Measurements from ENCODE around the gene RTEL1.

RTEL1 gene

GRCh38 chr20:63699466-63700198 lies 41.5 kb downstream of the RTEL1 start:
- FAIRE-seq (no peak), DNase-seq (ENCODE audit: low spot score) (no peak)

DNA sequence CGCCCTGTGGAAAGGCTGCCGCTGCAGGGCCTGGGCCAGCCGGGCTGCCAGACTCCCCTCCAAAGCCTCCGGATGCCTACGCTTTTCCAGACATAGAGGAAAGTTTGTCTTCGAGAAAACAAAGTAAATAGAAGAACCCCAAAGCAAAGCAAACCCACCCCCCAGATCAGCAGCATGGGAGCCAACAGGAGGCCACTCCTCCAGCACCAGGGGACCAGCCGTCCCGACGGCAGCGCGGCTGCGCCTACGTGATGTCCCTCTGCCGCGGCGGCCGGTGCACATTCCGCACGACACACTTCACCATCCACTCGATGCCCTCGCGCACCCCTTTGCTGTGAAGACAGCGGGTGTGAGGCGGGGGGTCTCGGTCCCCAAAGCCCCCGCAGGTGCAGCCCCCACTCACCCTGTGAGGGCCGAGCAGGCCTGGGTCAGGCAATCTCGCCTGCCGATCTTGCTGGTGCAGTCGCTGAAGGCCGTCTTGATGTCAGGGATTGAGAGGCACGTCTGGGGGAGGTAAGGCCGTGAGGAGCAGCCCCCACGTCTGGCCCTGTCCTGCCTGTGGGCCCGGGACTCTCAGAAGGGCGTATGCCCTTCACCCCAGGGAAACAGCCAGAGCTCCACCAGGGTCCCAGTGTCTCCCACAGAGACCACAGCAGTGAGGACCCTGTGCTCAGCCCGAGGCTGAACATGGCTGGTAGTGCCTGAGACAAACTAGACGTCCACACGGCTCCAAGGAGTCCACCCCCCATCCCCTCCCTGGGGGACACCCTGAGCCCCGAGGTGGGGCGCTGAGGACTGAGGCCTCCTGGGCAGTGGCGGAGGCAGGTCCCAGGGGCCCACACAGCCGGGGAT lies 42.3 kb downstream of the RTEL1 start:
- FAIRE-seq (no peak), DNase-seq (ENCODE audit: low spot score) (no peak)

DNA sequence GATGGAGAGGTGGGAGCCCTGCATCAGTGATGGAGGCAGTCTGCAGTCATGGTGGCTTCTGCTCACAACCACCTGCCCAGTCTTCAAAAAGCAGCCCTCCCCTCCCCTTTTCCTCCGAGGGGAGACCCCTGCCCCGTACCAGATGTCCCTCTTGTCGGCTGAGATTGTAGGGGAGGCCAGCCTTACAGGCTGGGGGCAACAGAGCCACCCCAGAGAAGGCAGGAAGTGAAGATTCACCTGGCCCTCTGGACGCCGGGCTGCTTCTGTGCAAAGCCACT lies 42.9 kb downstream of the RTEL1 start:
- no peak for FAIRE-seq
- no peak for DNase-seq (ENCODE audit: low spot score)

- DNase-seq (ENCODE audit: low spot score) = no peak
- FAIRE-seq = no peak
Measured at GRCh38 chr20:63701329-63702035, 43.4 kb downstream of the RTEL1 start.

DNA sequence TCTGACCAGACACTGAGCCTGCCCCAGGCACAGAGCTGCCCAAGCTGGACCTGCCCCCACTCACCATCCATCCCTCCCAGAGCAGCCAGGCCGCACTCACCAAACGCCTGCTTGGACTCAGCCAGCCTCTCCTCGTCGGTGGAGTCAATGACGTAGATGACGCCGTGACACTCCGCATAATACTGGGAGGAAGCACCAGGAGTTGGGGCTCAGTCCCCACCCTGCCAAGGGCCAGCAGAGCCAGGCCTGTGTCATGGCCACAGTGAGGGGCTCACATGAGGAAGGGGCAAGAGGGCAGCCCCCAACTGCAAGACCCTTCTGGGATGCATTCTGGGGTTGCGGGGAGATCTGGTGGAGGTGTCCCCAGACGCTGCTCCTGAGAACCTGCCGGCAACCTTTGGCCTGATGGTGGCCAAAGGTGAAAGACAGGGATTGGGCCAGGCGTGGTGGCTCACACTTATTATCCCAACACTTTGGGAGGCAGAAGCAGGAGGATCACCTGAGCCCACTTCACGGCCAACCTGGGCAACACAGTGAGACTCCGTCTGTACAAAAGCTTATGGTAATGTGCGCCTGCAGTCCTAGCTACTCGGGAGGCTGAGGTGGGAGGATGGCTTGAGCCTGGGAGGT lies 44.0 kb downstream of the RTEL1 start:
- no peak for FAIRE-seq
- no peak for DNase-seq (ENCODE audit: low spot score)

DNA sequence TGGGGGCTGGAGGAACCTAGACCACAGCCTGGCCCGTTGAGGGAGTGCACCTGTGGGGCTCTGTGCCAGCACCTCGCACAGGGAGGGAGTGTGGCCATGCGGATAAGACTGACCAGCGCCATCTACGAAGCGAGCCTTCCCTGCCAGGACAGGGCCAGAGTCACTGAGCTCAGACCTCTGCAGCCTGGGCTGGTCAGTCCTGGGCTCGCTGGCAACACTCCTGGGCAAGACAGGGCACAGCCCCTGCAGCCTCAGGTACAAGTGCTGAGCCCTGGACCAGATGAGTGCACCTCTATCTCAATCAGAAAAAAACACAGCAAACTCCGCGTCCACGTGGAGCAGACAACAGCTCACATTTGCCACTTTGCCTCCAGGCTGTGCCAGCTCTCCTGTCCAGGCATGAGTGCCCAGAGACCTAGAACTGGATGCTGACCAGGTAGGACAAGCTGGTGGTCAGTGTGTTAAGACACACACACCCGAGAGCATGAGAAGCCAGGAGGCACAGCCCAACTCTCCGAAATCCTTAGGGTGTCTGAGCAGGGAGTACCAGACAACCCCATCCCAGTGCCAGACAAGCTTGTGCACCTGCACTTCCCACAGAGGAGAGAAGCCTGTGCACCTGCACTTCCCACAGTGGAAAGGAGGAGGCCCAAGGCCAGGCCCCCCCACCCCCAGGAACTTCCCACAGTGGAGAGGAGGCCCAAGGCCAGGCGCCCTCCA lies 44.8 kb downstream of the RTEL1 start:
- FAIRE-seq = no peak
- no peak for DNase-seq (ENCODE audit: low spot score)

DNA sequence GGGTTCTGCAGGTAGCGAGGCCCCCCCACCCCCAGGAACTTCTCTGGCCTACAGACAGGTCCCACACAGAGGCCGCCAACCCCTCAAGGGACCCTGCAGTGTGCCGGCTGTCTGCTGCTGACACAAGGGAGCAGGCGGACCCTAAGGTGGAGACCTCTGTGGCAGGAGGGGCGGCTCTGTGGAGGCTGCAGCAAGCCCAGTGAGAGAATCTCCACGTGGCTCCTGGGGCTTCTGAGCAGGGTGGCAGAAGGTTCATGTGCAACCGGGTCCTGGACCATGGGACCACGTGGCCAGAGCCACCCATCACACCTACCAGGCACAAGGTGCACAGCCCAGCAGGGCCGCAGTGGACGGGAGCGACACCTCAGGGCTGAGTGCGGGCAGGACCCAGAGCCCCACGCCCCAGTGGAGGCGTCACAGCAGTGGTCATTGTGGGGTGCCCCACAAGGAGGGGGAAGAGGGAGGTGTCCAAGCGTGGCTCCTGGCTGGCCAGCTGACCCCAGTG lies 45.4 kb downstream of the RTEL1 start:
- no peak for FAIRE-seq
- DNase-seq (ENCODE audit: low spot score) = no peak

DNA sequence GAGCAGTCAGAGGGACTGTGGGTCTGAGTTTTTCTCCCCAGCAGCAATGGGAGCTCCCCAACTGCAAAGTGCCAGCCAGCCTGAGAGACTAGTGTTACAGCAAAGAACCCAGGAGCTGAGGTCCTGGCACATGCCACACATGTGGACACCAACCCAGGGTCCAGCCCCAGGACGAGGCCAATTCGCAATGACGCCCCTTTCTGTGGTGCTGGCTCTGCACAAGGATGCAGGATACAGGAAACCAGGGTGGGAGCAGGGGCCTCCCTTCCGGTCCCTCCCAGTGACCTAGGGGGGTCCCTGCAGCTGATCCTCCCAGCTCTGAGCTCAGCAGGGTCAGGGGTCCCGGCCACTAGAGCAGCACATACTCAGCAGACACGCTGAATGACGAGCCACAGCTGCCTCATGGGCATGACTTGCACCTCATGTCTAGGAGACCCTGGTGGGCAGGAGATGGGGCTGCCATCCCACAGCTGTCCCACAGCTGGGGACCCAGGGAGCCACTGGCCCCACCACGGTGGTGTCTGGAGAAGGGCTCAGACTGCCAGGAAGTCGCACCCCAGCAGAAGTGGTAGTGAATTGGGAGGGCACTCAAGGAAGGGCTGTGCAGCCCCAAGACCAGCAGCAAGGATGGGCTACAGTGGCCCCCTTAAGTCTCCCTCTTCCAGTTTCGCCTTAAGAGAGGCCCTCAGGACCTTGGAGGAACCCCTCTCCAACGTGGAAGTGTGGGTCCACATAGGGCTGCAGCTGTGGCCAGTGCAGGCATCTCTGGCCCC lies 46.0 kb downstream of the RTEL1 start:
- FAIRE-seq (no peak), DNase-seq (ENCODE audit: low spot score) (no peak)

DNA sequence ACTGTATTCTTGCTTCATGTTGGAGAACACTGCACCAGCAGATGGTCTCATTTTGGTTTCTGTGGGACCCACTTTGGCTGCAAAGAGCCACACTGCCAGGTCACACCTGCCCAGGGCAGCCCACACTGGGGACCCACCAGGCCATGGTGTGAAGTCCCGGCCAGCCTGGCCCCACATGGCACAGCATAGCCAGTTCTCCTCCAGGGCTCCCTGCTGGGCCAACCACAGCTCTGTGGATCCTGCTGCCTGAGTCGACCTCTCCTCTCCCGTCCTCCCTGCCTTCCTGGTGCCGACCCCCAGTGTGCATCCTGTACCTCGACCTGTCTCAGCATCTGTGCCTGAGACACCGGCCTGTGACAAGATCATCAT lies 46.6 kb downstream of the RTEL1 start:
- FAIRE-seq = no peak
- DNase-seq (ENCODE audit: low spot score) = no peak

DNA sequence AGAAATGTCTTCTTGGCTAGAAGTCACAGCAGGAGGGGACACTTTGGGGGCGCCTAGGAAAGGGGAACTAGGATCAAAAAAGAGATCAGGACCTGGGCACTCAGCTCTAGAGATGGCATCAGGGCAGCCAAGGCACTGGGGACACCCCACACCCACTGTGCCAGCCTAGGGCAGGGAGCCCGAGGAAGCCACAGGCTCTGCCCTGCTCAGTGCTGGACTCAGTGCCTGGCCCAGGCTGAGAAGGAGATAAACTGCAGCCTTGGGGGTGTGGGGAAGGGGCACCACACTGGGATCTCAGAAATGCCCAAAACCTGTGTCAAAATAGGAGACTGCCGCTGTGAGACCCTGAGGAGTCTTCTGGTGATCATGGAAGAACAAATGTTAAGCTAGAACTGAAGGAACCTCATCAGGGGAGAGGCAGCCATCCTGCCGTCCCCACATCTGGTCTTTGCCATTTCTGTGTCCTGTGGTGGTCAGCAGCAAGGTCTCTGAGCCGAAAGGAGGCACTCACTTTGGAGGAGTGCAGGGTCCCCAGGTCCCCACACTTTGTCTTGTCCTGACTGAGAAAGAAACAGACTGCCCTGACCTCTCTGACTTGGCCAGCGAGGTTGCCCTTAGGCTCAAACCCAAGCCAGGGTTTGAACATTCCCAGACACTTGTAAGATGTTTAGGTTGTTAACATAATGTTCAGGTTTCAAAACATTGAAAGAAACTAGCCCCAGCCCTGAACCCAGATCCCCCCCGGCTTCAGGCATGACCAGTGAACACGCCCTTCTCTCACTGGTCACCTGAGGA lies 47.3 kb downstream of the RTEL1 start:
- DNase-seq (ENCODE audit: low spot score) = no peak
- no peak for FAIRE-seq

DNA sequence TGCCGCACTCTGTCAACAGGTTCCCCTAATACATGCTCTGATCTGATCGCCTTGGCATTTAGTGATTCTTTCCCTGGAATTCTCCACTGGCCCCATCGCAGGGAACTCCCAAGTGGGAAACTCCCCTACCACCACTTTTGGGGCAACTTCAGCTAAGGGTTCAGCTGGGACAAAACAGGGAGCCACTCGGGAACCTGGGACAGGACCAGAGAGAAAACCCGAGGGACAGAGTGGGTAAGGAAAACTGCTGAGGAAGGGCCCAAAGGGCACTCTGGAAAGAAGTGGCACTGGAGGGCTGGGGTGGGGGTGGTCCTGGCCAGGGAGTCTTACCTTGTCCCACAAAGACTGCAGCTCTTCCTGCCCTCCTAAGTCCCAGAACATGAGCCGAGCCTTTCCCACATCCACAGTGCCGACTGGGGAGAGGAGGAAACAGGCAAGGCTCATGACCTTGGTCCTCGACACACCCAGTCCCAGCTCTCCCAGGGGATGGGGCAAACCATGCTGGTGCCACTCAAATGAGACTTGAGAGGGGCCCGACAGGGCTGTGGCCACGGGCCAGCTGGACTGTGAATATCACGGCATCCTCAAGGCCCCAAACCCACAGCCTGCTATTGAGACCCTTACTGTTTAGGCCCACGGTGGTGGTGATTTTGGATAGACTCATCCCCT lies 48.0 kb downstream of the RTEL1 start:
- FAIRE-seq = no peak
- no peak for DNase-seq (ENCODE audit: low spot score)

DNA sequence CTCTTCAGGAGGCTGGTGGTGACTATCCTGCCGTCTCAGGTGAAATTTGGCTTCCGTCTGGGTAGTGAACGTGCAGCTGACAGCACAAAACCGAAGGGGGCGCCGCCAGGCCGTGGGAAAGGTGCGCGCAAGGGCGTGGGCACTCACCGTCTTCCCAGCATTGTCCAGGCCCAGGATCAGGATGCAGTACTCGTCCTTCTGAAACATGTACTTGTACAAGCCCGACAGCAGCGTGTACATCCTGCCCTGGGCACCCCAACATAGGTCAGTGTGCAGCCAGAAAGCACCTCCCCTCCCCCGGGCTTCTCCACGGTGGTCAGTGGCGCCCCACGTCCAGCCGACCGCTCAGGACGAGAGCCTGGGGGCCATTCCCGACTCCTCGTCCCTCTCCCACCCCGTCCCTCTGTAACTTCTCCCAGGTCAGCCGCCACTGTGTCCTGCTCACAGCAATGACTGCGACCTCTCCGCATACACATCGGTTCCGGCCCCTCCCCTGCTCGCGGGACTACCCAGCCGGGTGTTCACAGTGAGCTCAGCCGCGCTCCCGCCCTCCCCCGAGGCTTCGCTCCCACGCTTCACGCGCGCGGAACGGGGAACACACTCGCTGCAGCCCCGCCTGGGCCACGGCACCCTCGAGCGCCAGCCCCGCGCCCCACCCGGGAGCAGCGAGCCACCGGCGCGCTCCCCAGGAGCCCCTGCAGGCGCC lies 48.9 kb downstream of the RTEL1 start:
- FAIRE-seq (no peak), DNase-seq (ENCODE audit: low spot score) (peak; percentile 39)

GRCh38 chr20:63707558-63708300 lies 49.6 kb downstream of the RTEL1 start, which contains the start of the genes ARFRP1 and ZGPAT:
ARFRP1 (minus strand) TSS chr20:63707976; CDS start chr20:63707091, 885 bp downstream.
ZGPAT (plus strand) TSS chr20:63708039; CDS start chr20:63708581, 542 bp downstream.
- FAIRE-seq = no peak

DNA sequence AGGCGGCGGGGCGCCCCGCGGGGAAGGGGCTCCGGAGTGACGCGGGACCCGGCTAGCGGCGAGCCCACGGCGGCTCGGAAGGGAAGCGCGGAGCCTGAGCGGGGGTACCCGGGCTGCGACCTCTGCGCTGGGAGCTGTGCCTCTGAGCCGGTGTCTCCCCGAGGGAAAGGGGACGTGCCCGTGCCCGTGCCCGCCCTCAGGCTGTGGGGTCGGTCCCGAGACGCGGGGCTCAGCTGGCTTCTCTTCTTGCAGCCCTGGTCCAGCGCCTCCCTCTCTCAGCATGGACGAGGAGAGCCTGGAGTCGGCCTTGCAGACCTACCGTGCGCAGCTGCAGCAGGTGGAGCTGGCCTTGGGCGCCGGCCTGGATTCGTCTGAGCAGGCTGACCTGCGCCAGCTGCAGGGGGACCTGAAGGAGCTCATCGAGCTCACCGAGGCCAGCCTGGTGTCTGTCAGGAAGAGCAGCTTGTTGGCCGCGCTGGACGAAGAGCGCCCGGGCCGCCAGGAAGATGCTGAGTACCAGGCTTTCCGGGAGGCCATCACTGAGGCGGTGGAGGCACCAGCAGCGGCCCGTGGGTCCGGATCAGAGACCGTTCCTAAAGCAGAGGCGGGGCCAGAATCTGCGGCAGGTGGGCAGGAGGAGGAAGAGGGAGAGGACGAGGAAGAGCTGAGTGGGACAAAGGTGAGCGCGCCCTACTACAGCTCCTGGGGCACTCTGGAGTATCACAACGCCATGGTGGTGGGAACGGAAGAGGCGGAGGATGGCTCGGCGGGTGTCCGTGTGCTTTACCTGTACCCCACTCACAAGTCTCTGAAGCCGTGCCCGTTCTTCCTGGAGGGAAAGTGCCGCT lies 50.4 kb downstream of the RTEL1 start:
- no peak for DNase-seq (ENCODE audit: low spot score)
- no peak for FAIRE-seq

More at GRCh38 chr20:63707558-63708300, 49.6 kb downstream of the RTEL1 start, which contains the start of the genes ARFRP1 and ZGPAT:
- peak; percentile 70 for DNase-seq (ENCODE audit: low spot score)

GRCh38 chr20:63709149-63709527 lies 51.0 kb downstream of the RTEL1 start:
- FAIRE-seq = no peak
- no peak for DNase-seq (ENCODE audit: low spot score)

GRCh38 chr20:63711085-63711645 lies 53.1 kb downstream of the RTEL1 start:
- FAIRE-seq (no peak), DNase-seq (ENCODE audit: low spot score) (no peak)
